HCT116 (cell line): Measurements from ENCODE around the gene NCKAP5.

Experiments used
- CTCF ChIP-seq, 3 experiments: fragments of 200-600 bp in 1 of 3; sonication (generic) in 1 of 3; IDR thresholded peaks in 2 of 3; conservative IDR thresholded peaks in 1 of 3; 2 replicates each; pipeline ENCODE4 v1.5.1; 2012 to 2017; ENCODE audit warnings: low read depth in 2 of 3, low read length in 2 of 3, antibody characterized with exemption in 1 of 3, borderline replicate concordance in 1 of 3, control low read depth in 1 of 3, mild to moderate bottlenecking in 1 of 3, mixed read lengths in 1 of 3, mixed run types in 1 of 3, moderate library complexity in 1 of 3; ENCODE audit not compliant: insufficient read depth in 1 of 3
- EZH2 ChIP-seq: fragments of 200-600 bp; sonication (generic); IDR thresholded peaks from 2 replicates; pipeline ENCODE4 v1.6.1; 2017; ENCODE audit warnings: antibody characterized with exemption, mixed run types
- EZH2phosphoT487 ChIP-seq: fragments of 200-600 bp; IDR thresholded peaks from 2 replicates; pipeline ENCODE4 v1.6.1; 2018; ENCODE audit warnings: antibody characterized with exemption, borderline replicate concordance
- MAX ChIP-seq: IDR thresholded peaks from 2 replicates; pipeline ENCODE4 v1.6.1; 2012
- POLR2A ChIP-seq: IDR thresholded peaks from 2 replicates; pipeline ENCODE4 v1.7.0; 2011; ENCODE audit warnings: borderline replicate concordance; ENCODE audit not compliant: insufficient read depth, insufficient read length; ENCODE audit errors: extremely low read depth
- REST ChIP-seq: IDR thresholded peaks from 2 replicates; pipeline ENCODE4 v1.6.1; 2012; ENCODE audit warnings: low read depth
- SP1 ChIP-seq: IDR thresholded peaks from 2 replicates; pipeline ENCODE4 v1.6.1; 2012; ENCODE audit warnings: low read depth
- YY1 ChIP-seq: IDR thresholded peaks from 2 replicates; pipeline ENCODE4 v1.6.1; 2011; ENCODE audit warnings: low read length, low read depth, moderate library complexity, mild to moderate bottlenecking; ENCODE audit not compliant: insufficient replicate concordance; ENCODE audit errors: extremely low read depth
- ZNF274 ChIP-seq: fragments of 200-500 bp; sonication (Bioruptor generic); IDR thresholded peaks from 2 replicates; pipeline ENCODE4 v1.6.1; 2014; ENCODE audit warnings: mild to moderate bottlenecking, low read depth, low read length, inconsistent platforms

- TF ChIP-seq CTCF (IDR thresholded peaks at IDR 0.05 in 2 of 3, conservative IDR thresholded peaks at IDR 0.05 in 1 of 3; ENCODE audit: borderline replicate concordance in 1 of 3, insufficient read depth in 1 of 3, low read depth in 2 of 3, low read length in 2 of 3) = no peak
- TF ChIP-seq EZH2 = no peak
- no peak for TF ChIP-seq YY1
- no peak for TF ChIP-seq EZH2phosphoT487
- no peak for TF ChIP-seq SP1
- TF ChIP-seq POLR2A = no peak
- TF ChIP-seq ZNF274 = no peak
- no peak for TF ChIP-seq REST
- no peak for TF ChIP-seq MAX
Observed at GRCh38 chr2:133518700-133519344, 49.4 kb downstream of the NCKAP5 start.
